K562 (cell line): ENCODE measurements around the gene IL1RL2.

ENCODE experiments used
- CTCF ChIP-seq, 3 experiments: IDR thresholded peaks in 2 of 3; conservative IDR thresholded peaks in 1 of 3; 2 replicates each; pipeline ENCODE4 v1.5.1; 2011 to 2012; ENCODE audit warnings: low read length in 3 of 3, mild to moderate bottlenecking in 3 of 3, control low read depth in 2 of 3, improper control_type of control experiment in 1 of 3, inconsistent platforms in 1 of 3, low read depth in 1 of 3, mixed read lengths in 1 of 3, moderate library complexity in 1 of 3; ENCODE audit not compliant: insufficient read depth in 2 of 3
- MTF1 ChIP-seq: fragments of 250-450 bp; sonication (Bioruptor Pico); IDR thresholded peaks from 2 replicates; pipeline ENCODE4 v1.9.0; 2021; ENCODE audit warnings: moderate library complexity, mild to moderate bottlenecking, inconsistent platforms, borderline replicate concordance
- TEAD1 ChIP-seq, 2 experiments: fragments of 450-650 bp in 1 of 2; sonication (generic) in 1 of 2; formaldehyde crosslinking; IDR thresholded peaks; 2 replicates each; pipeline versions ENCODE4 v1.4.0 to v1.8.0; 2020 to 2022; ENCODE audit warnings: mild to moderate bottlenecking in 2 of 2, missing genetic modification reagents in 1 of 2

- TF ChIP-seq CTCF (IDR thresholded peaks at IDR 0.05 in 2 of 3, conservative IDR thresholded peaks at IDR 0.05 in 1 of 3; ENCODE audit: insufficient read depth in 2 of 3, low read depth in 1 of 3, low read length in 3 of 3) (no peak), TEAD1 (CRISPR knock-in tag; IDR thresholded peaks at IDR 0.05) (no peak), MTF1 (CRISPR knock-in tag) (no peak)
Observed at GRCh38 chr2:102155703-102156515, 30.9 kb upstream of the IL1RL2 start.
